ENCODE results near the gene TRAF4. TPM values are rescaled to one million over a fixed set of nuclear protein-coding genes. Genes with fewer than 3 reads are reported as not detected.

TRAF4 gene
- total and polyA plus RNA-seq, 10 of the 15 experiments (the other 5 are each of a cell fraction or from before 2014, with no cell fraction given) = 3.7 to 197 (median 66.4) TPM

GRCh38 chr17:28788100-28788499 is 44.3 kb downstream of the TRAF4 start:
- Histone ChIP-seq H4K20me1 (ENCODE audit: control insufficient read depth, insufficient read depth) (no peaks in the 10 kb centered on the region), H3K27ac (ENCODE audit: control insufficient read depth, insufficient read depth) (no peak overlapping the region), H3K27me3 (replicated peaks in 1 of 2; ENCODE audit: control insufficient read depth in 2 of 2, insufficient read depth in 2 of 2, low read length in 1 of 2) (no peaks in the 10 kb centered on the region), H3K4me2 (ENCODE audit: control insufficient read depth, insufficient read depth) (no peak overlapping the region), H3K4me1 (ENCODE audit: control insufficient read depth, insufficient read depth, low read length) (no peaks in the 10 kb centered on the region), H3K4me3 (no peak overlapping the region), H2AFZ (ENCODE audit: control insufficient read depth, low read depth, low read length) (no peak overlapping the region), H3K9ac (ENCODE audit: control insufficient read depth, insufficient read depth, low read length) (no peak overlapping the region), H3K36me3 (ENCODE audit: control insufficient read depth in 2 of 2, insufficient read depth in 2 of 2, low read length in 1 of 2) (no peaks in the 10 kb centered on the region; a peak in 1 of 4 replicates), H3K9me3 (replicated peaks; ENCODE audit: control insufficient read depth, insufficient read depth, low read length) (no peaks in the 10 kb centered on the region), H3K79me2 (ENCODE audit: control insufficient read depth, insufficient read depth, low read length) (no peaks in the 10 kb centered on the region)
- TF ChIP-seq ATF3 (IDR thresholded peaks at IDR 0.05; ENCODE audit: borderline replicate concordance, extremely low read depth, low read depth, low read length) = no peak
- no peak for TF ChIP-seq HSF1 (IDR thresholded peaks at IDR 0.05; ENCODE audit: low read depth, low read length)
- no peak for TF ChIP-seq SMAD1 (IDR thresholded peaks at IDR 0.05; ENCODE audit: low read depth, partially characterized antibody)
- no peak for TF ChIP-seq JUND (IDR thresholded peaks at IDR 0.05; ENCODE audit: low read depth, low read length)
- TF ChIP-seq ZBTB4 (CRISPR knock-in tag; IDR thresholded peaks at IDR 0.05) = no peak
- TF ChIP-seq CHD4 (IDR thresholded peaks at IDR 0.05) = no peak
- TF ChIP-seq KDM1A (IDR thresholded peaks at IDR 0.05; ENCODE audit: borderline replicate concordance) = no peak
- TF ChIP-seq CUX1 (IDR thresholded peaks at IDR 0.05; ENCODE audit: insufficient replicate concordance, low read depth, low read length) = no peak
- TF ChIP-seq NFYB (IDR thresholded peaks at IDR 0.05; ENCODE audit: insufficient read depth, low read depth, low read length) = no peak
- no peak for TF ChIP-seq NFXL1 (IDR thresholded peaks at IDR 0.05; ENCODE audit: borderline replicate concordance)
- no peak for TF ChIP-seq SREBF1 (IDR thresholded peaks at IDR 0.05; ENCODE audit: low read length)
- 100% methylated on average over 4 of the region's 4 CpGs for WGBS (ENCODE audit: insufficient coverage, insufficient replicate concordance, low lambda C conversion rate, missing lambda C conversion rate)
- ChIA-PET RAD21 (ENCODE audit: unreplicated experiment) (interaction anchor here (2.6 kb wide), 1 partner anchor 24 kb away, joined by 7 read pairs; no protein-coding TSS in a partner anchor), CTCF (interaction anchor here (1.9 to 5.6 kb wide), 2 partner anchors 24 to 61 kb away, joined by 5 to 38 read pairs; partner anchors contain the start of gene TLCD1), POLR2A (no interaction called here), SMC1A (ENCODE audit: uncharacterized antibody, unreplicated experiment) (interaction anchor here (0.6 to 1.2 kb wide), 3 partner anchors 23 to 53 kb away, joined by 3 to 4 read pairs (median 3); no protein-coding TSS in a partner anchor)
- in situ Hi-C loops (cut with MboI) = no loop called here
- BruUV-seq (replicated peaks) = no TSS peak
- intact Hi-C loops (cut with micrococcal nuclease; ENCODE audit: unreplicated experiment) = loop anchor here (10.0 kb wide), 1 partner anchor 47 kb away; no protein-coding TSS in a partner anchor
- FAIRE-seq (no peak), ATAC-seq (no peak), DNase-seq (ENCODE audit: low read depth, low spot score) (no peak)
